GM06990 (cell line): ENCODE measurements around the gene TFAP2E.

Experiments
- DNase-seq: peaks from one replicate; pipeline ENCODE4 v3.0.0-alpha.2; 2011; ENCODE audit not compliant: insufficient read length; ENCODE audit errors: extremely low read depth
- H3K27me3 ChIP-seq: replicated peaks from 2 replicates; pipeline ENCODE4 v1.6.0; 2011; ENCODE audit warnings: low read length; ENCODE audit not compliant: control insufficient read depth, insufficient read depth
- H3K36me3 ChIP-seq: 2 replicates; pipeline ENCODE4 v1.5.1; 2011; ENCODE audit warnings: low read length; ENCODE audit not compliant: control insufficient read depth, insufficient read depth
- H3K4me3 ChIP-seq: replicated peaks from 2 replicates; pipeline ENCODE4 v1.5.1; 2011; ENCODE audit warnings: low read depth, mild to moderate bottlenecking, control low read depth, low read length
- CTCF ChIP-seq: IDR thresholded peaks from 2 replicates; pipeline ENCODE4 v1.5.1; 2011; ENCODE audit warnings: low read length, control low read depth, mild to moderate bottlenecking, inconsistent platforms; ENCODE audit not compliant: insufficient read depth, poor library complexity, severe bottlenecking

TFAP2E gene

GRCh38 chr1:35565742-35566133 lies 7.4 kb upstream of the TFAP2E start:
- Histone ChIP-seq H3K27me3 (no peaks in the 10 kb centered on the region), H3K36me3 (peaks cover 35% of the 10 kb centered on the region), H3K4me3 (no peak overlapping the region)
- DNase-seq: no peak
- no peak for TF ChIP-seq CTCF

GRCh38 chr1:35567947-35568558 lies 5.1 kb upstream of the TFAP2E start:
- no peak for TF ChIP-seq CTCF
- Histone ChIP-seq H3K27me3 (no peaks in the 10 kb centered on the region), H3K36me3 (peaks cover 17% of the 10 kb centered on the region), H3K4me3 (no peak overlapping the region)
- no peak for DNase-seq

GRCh38 chr1:35568975-35569395 lies 4.1 kb upstream of the TFAP2E start:
- no peak for DNase-seq
- TF ChIP-seq CTCF: peak; percentile 86
- Histone ChIP-seq H3K36me3 (peaks cover 14% of the 10 kb centered on the region), H3K27me3 (no peaks in the 10 kb centered on the region), H3K4me3 (no peak overlapping the region)

- H3K36me3 ChIP-seq: peaks cover 9% of the 10 kb centered on the region
- TF ChIP-seq CTCF: no peak
- DNase-seq: no peak
- H3K4me3 ChIP-seq: no peak overlapping the region
- H3K27me3 ChIP-seq: no peaks in the 10 kb centered on the region
Observed at GRCh38 chr1:35569936-35570335, 3.2 kb upstream of the TFAP2E start.

- no peak overlapping the region for H3K4me3 ChIP-seq
- H3K27me3 ChIP-seq: no peaks in the 10 kb centered on the region
- no peak for DNase-seq
- peaks cover 6% of the 10 kb centered on the region for H3K36me3 ChIP-seq
- no peak for TF ChIP-seq CTCF
Observed at GRCh38 chr1:35570589-35571137, 2.5 kb upstream of the TFAP2E start.
